BE2C (cell line): ENCODE measurements around the gene FBXW8.

Source experiments
- DNase-seq: peaks from one replicate; pipeline ENCODE4 v3.0.0-alpha.2; 2020
- H3K27me3 ChIP-seq: fragments of 250-450 bp; sonication (Bioruptor Pico); 2 replicates; pipeline ENCODE4 v1.5.1; 2020; ENCODE audit warnings: mild to moderate bottlenecking
- H3K36me3 ChIP-seq: fragments of 250-450 bp; sonication (Bioruptor Pico); 2 replicates; pipeline ENCODE4 v1.5.1; 2020; ENCODE audit warnings: mild to moderate bottlenecking
- H3K4me1 ChIP-seq: fragments of 250-450 bp; sonication (Bioruptor Pico); 2 replicates; pipeline ENCODE4 v1.5.1; 2020
- H3K4me3 ChIP-seq: 2 replicates; pipeline ENCODE4 v1.5.1; 2011; ENCODE audit warnings: low read depth, low read length
- H3K9me3 ChIP-seq: fragments of 250-450 bp; sonication (Bioruptor Pico); 2 replicates; pipeline ENCODE4 v1.5.1; 2020
- CTCF ChIP-seq: IDR thresholded peaks from 2 replicates; pipeline ENCODE4 v1.5.1; 2012; ENCODE audit warnings: mild to moderate bottlenecking, low read depth, low read length

Gene FBXW8

GRCh38 chr12:117044790-117045159 lies 134.0 kb downstream of the FBXW8 start:
- no peaks in the 10 kb centered on the region for H3K27me3 ChIP-seq
- H3K4me3 ChIP-seq = no peak overlapping the region
- no peak for DNase-seq
- TF ChIP-seq CTCF = no peak
- peaks cover 19% of the 10 kb centered on the region for H3K4me1 ChIP-seq
- H3K9me3 ChIP-seq = no peaks in the 10 kb centered on the region
- H3K36me3 ChIP-seq = no peaks in the 10 kb centered on the region

GRCh38 chr12:117045160-117046010 lies 134.6 kb downstream of the FBXW8 start:
- Histone ChIP-seq H3K9me3 (no peaks in the 10 kb centered on the region), H3K27me3 (no peaks in the 10 kb centered on the region), H3K4me3 (peak overlapping the region; percentile 12; the same call in 1 of the 2 replicates), H3K36me3 (no peaks in the 10 kb centered on the region), H3K4me1 (peaks cover 19% of the 10 kb centered on the region)
- TF ChIP-seq CTCF = no peak
- DNase-seq = peak; percentile 41

- no peaks in the 10 kb centered on the region for H3K36me3 ChIP-seq
- no peak overlapping the region for H3K4me3 ChIP-seq
- DNase-seq = peak; percentile 66
These were observed 135.2 kb downstream of the FBXW8 start for GRCh38 chr12:117046011-117046369.

GRCh38 chr12:117046425-117046824 lies 135.7 kb downstream of the FBXW8 start:
- H3K4me1 ChIP-seq = peaks cover 19% of the 10 kb centered on the region
- H3K4me3 ChIP-seq = no peak overlapping the region
- no peak for TF ChIP-seq CTCF
- H3K36me3 ChIP-seq = no peaks in the 10 kb centered on the region
- no peaks in the 10 kb centered on the region for H3K27me3 ChIP-seq
- H3K9me3 ChIP-seq = no peaks in the 10 kb centered on the region
- DNase-seq = no peak

More at GRCh38 chr12:117046011-117046369, 135.2 kb downstream of the FBXW8 start:
- H3K9me3 ChIP-seq = no peaks in the 10 kb centered on the region
- TF ChIP-seq CTCF = peak; percentile 48
- peaks cover 19% of the 10 kb centered on the region for H3K4me1 ChIP-seq
- no peaks in the 10 kb centered on the region for H3K27me3 ChIP-seq

GRCh38 chr12:117046861-117047530 lies 136.2 kb downstream of the FBXW8 start:
- no peak for TF ChIP-seq CTCF
- DNase-seq = no peak
- Histone ChIP-seq H3K9me3 (no peaks in the 10 kb centered on the region), H3K27me3 (no peaks in the 10 kb centered on the region), H3K4me3 (no peak overlapping the region), H3K4me1 (peaks cover 19% of the 10 kb centered on the region), H3K36me3 (no peaks in the 10 kb centered on the region)
